ENCODE results near the gene LCE2C. TPM values are rescaled to one million over a fixed set of nuclear protein-coding genes. Genes with fewer than 3 reads are reported as not detected.

The LCE2C gene
- total RNA-seq, 2 experiments from 2014 or later: not detected

DNA sequence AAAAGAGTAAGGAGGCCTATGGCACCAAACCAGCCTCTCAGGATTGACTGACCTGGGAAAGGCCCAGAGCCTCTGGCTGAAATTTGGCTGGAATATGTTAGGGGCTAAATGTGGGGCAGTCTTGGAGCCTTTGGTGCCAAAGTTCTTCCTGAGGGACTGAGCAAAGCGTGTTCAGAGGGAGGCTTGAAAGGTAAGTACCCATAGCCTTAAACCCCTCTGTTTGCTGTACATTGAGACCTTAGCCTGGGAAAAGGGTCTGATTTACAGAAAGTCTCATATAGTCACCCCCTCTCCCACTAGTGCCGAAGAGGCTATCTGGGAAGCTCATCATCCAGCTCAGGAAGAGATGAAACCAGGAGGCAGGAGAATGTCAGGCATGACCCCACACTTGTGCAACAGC lies 32.8 kb downstream of the LCE2C start, which contains the start of gene LCE4A:
Gene LCE4A (plus strand): TSS at position 301 of the 400 bp plus-strand sequence. CDS start 916 bp downstream, outside the sequence.
- Mint-ChIP-seq H3K4me3 (no peak within 1 kb of the TSS), H3K27ac (no peak within 1 kb of the TSS), H3K36me3 (ENCODE audit: low read depth) (no peaks in the 10 kb centered on the region), H3K4me1 (ENCODE audit: low read depth) (no peaks in the 10 kb centered on the region), H3K9me3 (peaks cover 5% of the 10 kb centered on the region), H3K27me3 (peaks cover 33% of the 10 kb centered on the region)
- POLR2A ChIA-PET: no interaction called here
- no peak for DNase-seq
- TF ChIP-seq, protein P1, sequence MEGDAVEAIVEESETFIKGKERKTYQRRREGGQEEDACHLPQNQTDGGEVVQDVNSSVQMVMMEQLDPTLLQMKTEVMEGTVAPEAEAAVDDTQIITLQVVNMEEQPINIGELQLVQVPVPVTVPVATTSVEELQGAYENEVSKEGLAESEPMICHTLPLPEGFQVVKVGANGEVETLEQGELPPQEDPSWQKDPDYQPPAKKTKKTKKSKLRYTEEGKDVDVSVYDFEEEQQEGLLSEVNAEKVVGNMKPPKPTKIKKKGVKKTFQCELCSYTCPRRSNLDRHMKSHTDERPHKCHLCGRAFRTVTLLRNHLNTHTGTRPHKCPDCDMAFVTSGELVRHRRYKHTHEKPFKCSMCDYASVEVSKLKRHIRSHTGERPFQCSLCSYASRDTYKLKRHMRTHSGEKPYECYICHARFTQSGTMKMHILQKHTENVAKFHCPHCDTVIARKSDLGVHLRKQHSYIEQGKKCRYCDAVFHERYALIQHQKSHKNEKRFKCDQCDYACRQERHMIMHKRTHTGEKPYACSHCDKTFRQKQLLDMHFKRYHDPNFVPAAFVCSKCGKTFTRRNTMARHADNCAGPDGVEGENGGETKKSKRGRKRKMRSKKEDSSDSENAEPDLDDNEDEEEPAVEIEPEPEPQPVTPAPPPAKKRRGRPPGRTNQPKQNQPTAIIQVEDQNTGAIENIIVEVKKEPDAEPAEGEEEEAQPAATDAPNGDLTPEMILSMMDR (IDR thresholded peaks at IDR 0.05): no peak
- CTCF ChIA-PET: no interaction called here
- intact Hi-C loops (cut with micrococcal nuclease): no loop called here
- no peak for ATAC-seq

DNA sequence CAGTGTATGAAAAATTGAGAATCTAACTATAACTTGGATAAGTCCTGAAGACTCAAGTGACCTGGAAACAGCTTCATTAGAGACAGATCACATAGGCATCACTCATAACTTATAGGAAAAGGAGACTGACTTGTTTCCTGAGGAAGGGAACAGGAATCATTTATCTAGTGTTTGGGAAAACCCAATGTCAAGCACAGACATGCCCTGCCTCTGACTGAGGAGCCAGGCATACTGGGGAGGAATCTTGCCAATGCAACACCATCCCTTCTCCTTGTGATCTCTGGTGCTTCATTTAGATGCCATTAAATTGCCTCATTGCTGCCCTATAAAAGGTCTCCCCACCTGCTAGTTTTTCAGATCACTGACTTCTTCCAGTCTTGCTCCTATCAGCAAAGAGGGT lies 43.2 kb downstream of the LCE2C start:
- Mint-ChIP-seq H3K27ac (no peak overlapping the region), H3K36me3 (ENCODE audit: low read depth) (no peaks in the 10 kb centered on the region), H3K27me3 (peaks cover 9% of the 10 kb centered on the region), H3K4me1 (ENCODE audit: low read depth) (no peaks in the 10 kb centered on the region), H3K4me3 (no peak overlapping the region), H3K9me3 (no peaks in the 10 kb centered on the region)
- ChIA-PET POLR2A (no interaction called here), CTCF (no interaction called here)
- ATAC-seq (no peak), DNase-seq (no peak)
- TF ChIP-seq, protein P1 (IDR thresholded peaks at IDR 0.05): no peak
- intact Hi-C loops (cut with micrococcal nuclease): no loop called here

- DNase-seq (no peak), ATAC-seq (no peak)
- Mint-ChIP-seq H3K9me3 (no peaks in the 10 kb centered on the region), H3K4me3 (no peak overlapping the region), H3K4me1 (ENCODE audit: low read depth) (no peaks in the 10 kb centered on the region), H3K27me3 (no peaks in the 10 kb centered on the region), H3K27ac (no peak overlapping the region), H3K36me3 (ENCODE audit: low read depth) (no peaks in the 10 kb centered on the region)
- ChIA-PET CTCF (no interaction called here), POLR2A (no interaction called here)
- TF ChIP-seq, protein P1 (IDR thresholded peaks at IDR 0.05): no peak
- intact Hi-C loops (cut with micrococcal nuclease): no loop called here
Observed at GRCh38 chr1:152725261-152725660, 50.2 kb downstream of the LCE2C start.

Other genes with a start within 250 kb of the LCE2C start
- gene LCE5A, start 164.5 kb upstream of the LCE2C start, total RNA-seq: not detected
- not detected for gene CRCT1, start 160.8 kb upstream of the LCE2C start, total RNA-seq
- not detected for gene LCE3E, start 108.5 kb upstream of the LCE2C start, total RNA-seq
- not detected for gene LCE3D, start 94.8 kb upstream of the LCE2C start, total RNA-seq
- not detected for gene LCE3C, start 75.0 kb upstream of the LCE2C start, total RNA-seq
- gene LCE3B, start 61.5 kb upstream of the LCE2C start, total RNA-seq: not detected
- not detected for gene LCE3A, start 52.2 kb upstream of the LCE2C start, total RNA-seq
- not detected for gene LCE2D, start 11.9 kb upstream of the LCE2C start, total RNA-seq
- gene LCE2B, start 10.8 kb downstream of the LCE2C start, total RNA-seq: not detected
- gene LCE2A, start 23.1 kb downstream of the LCE2C start, total RNA-seq: not detected
- gene LCE4A, start 32.9 kb downstream of the LCE2C start, total RNA-seq: not detected
- gene KPRP, start 82.7 kb downstream of the LCE2C start, total RNA-seq: not detected
- gene LCE1F, start 99.9 kb downstream of the LCE2C start, total RNA-seq: not detected
- not detected for gene LCE1E, start 111.0 kb downstream of the LCE2C start, total RNA-seq
- not detected for gene LCE1D, start 121.4 kb downstream of the LCE2C start, total RNA-seq
- not detected for gene LCE1C, start 131.4 kb downstream of the LCE2C start, total RNA-seq
- not detected for gene LCE1B, start 136.7 kb downstream of the LCE2C start, total RNA-seq
- not detected for gene LCE1A, start 152.2 kb downstream of the LCE2C start, total RNA-seq
- gene LCE6A, start 167.6 kb downstream of the LCE2C start, total RNA-seq: not detected
- gene LCE7A, start 184.7 kb downstream of the LCE2C start, total RNA-seq: not detected
- gene SMCP, start 203.0 kb downstream of the LCE2C start, total RNA-seq: not detected
- not detected for gene IVL, start 233.3 kb downstream of the LCE2C start, total RNA-seq

All from activated CD8-positive, alpha-beta T cell treated with anti-CD3 and anti-CD28 coated beads for 36 hours (primary cell).